Measurements from ENCODE around the gene ADAT3.

ADAT3 gene

GRCh38 chr19:1905110-1905862 lies at the start of gene ADAT3, which contains the start of gene SCAMP4:
Gene ADAT3, plus strand, starts transcription at chr19:1905399. Its CDS starts 6,649 bp downstream, at chr19:1912048.
Gene SCAMP4, plus strand, starts transcription at chr19:1905399. Its CDS starts 9,621 bp downstream, at chr19:1915020.
- peak; percentile 97 to 98 for DNase-seq

GRCh38 chr19:1855828-1856255 lies 49.4 kb upstream of the ADAT3 start:
- peak; percentile 83 to 86 for DNase-seq

GRCh38 chr19:1856345-1856697 lies 48.9 kb upstream of the ADAT3 start:
- peak; percentile 68 to 87 for DNase-seq

GRCh38 chr19:1856698-1857603 lies 48.2 kb upstream of the ADAT3 start:
- peak; percentile 68 to 71 for DNase-seq

GRCh38 chr19:1857648-1858326 lies 47.4 kb upstream of the ADAT3 start:
- DNase-seq = peak in 1 of 2 experiments; percentile 52

GRCh38 chr19:1858412-1859081 lies 46.7 kb upstream of the ADAT3 start:
- no peak for DNase-seq

- peak; percentile 38 to 86 for DNase-seq
Observed at GRCh38 chr19:1859331-1859781, 45.8 kb upstream of the ADAT3 start.

GRCh38 chr19:1860042-1860775 lies 45.0 kb upstream of the ADAT3 start:
- DNase-seq = peak; percentile 67 to 78

GRCh38 chr19:1860821-1861598 lies 44.2 kb upstream of the ADAT3 start:
- DNase-seq = peak; percentile 63 to 71

- peak in 1 of 2 experiments; percentile 38 for DNase-seq
Observed at GRCh38 chr19:1861599-1862031, 43.6 kb upstream of the ADAT3 start.

- no peak for DNase-seq
Observed at GRCh38 chr19:1862068-1862423, 43.2 kb upstream of the ADAT3 start.

- peak in 1 of 2 experiments; percentile 68 for DNase-seq
Observed at GRCh38 chr19:1862424-1863327, 42.5 kb upstream of the ADAT3 start.

- DNase-seq = no peak
Observed at GRCh38 chr19:1863328-1863637, 41.9 kb upstream of the ADAT3 start, which contains the start of gene KLF16. Gene KLF16, minus strand, starts transcription at chr19:1863579. Its CDS starts 82 bp downstream, at chr19:1863497.

GRCh38 chr19:1863638-1864479 lies 41.3 kb upstream of the ADAT3 start:
- DNase-seq = peak; percentile 96 to 98

- DNase-seq = peak in 1 of 2 experiments; percentile 58
Observed at GRCh38 chr19:1864480-1865171, 40.6 kb upstream of the ADAT3 start.

GRCh38 chr19:1865172-1866010 lies 39.8 kb upstream of the ADAT3 start:
- no peak for DNase-seq

GRCh38 chr19:1866693-1867348 lies 38.4 kb upstream of the ADAT3 start:
- no peak for DNase-seq
